LNCaP clone FGC (cell line): ENCODE results near the gene TNXB.
A peak's percentile ranks its signal among the peaks of the same experiment; 100 is the strongest.

Source experiments
- DNase-seq: peaks from one replicate; pipeline ENCODE4 v3.0.0-alpha.2; 2011; ENCODE audit warnings: low read depth
- H3K4me3 ChIP-seq: 2 replicates; pipeline ENCODE4 v1.5.1; 2011; ENCODE audit warnings: mild to moderate bottlenecking, low read depth, low read length, control low read depth
- TF ChIP-seq, protein P1 (sequence below): IDR thresholded peaks from 2 replicates; pipeline ENCODE4 v1.5.1; 2012; ENCODE audit warnings: mild to moderate bottlenecking; ENCODE audit not compliant: control insufficient read depth, insufficient read depth; ENCODE audit errors: extremely low read depth

TNXB gene

DNA sequence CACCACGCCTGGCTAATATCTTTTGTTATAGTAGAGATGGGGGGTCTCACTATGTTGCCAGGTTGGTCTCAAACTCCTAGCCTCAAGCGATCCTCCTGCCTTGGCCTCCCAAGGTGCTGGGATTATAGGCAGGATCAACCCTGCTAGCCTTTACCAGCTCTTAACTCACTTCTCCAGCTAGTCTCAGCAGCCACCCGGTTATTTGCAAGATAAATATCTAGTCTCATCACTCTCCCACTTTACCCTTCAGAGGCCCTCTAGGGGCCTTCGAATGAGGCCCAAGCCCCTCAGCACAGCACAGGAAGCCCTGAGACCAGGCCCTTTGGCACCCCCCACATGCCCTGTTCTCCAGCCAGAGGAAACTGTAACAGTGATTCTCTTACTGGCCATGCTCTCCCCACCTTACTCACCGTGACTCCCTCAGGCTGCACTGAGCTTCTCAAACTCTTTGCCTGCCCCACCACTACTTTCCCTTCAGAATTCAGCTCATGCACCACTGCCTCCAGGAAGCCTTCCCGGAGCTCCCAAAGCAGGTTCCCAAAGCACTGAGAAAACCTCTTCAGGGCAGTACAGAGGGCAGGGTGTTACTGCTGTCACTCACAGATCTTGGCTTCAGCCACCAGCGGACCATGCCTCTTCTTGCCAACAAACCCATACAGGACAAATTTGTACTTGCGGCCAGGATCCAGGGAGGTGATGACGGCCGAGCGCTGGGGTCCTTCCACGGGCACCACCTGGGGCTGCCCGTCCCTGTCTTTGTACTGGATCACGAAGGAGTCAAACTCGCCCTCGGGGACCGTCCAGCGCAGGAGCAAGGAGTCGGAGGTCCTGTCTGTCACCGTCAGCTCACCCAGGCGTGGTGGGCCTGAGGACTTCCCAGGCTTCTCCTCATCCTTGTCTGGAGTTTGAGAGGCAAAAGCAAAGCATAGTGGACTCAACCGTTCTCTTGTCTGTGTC is 25.0 kb downstream of the TNXB start:
- no peak overlapping the region for H3K4me3 ChIP-seq
- TF ChIP-seq, protein P1, sequence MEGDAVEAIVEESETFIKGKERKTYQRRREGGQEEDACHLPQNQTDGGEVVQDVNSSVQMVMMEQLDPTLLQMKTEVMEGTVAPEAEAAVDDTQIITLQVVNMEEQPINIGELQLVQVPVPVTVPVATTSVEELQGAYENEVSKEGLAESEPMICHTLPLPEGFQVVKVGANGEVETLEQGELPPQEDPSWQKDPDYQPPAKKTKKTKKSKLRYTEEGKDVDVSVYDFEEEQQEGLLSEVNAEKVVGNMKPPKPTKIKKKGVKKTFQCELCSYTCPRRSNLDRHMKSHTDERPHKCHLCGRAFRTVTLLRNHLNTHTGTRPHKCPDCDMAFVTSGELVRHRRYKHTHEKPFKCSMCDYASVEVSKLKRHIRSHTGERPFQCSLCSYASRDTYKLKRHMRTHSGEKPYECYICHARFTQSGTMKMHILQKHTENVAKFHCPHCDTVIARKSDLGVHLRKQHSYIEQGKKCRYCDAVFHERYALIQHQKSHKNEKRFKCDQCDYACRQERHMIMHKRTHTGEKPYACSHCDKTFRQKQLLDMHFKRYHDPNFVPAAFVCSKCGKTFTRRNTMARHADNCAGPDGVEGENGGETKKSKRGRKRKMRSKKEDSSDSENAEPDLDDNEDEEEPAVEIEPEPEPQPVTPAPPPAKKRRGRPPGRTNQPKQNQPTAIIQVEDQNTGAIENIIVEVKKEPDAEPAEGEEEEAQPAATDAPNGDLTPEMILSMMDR, result no peak
- DNase-seq, result no peak

DNA sequence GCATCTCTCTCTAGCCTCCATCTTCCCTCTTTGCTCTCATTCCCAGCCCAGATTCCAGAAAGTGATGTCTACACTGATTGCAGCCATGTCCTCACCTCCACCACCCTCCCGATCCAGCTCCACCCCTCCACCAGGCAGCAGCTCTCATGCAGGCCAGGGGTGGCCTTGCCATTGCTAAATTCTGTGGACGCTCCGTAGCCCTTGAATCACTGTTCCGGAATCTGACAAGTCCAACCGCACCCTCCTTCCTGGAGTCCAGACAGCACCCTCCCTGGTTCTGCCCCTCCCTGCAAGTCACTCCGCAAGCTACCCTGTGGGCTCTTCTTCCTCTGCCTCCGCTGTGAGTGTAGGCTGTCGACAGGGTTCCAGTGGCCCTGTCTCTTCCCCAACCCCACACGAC is 26.2 kb downstream of the TNXB start:
- no peak overlapping the region for H3K4me3 ChIP-seq
- TF ChIP-seq, protein P1, result no peak
- no peak for DNase-seq

DNA sequence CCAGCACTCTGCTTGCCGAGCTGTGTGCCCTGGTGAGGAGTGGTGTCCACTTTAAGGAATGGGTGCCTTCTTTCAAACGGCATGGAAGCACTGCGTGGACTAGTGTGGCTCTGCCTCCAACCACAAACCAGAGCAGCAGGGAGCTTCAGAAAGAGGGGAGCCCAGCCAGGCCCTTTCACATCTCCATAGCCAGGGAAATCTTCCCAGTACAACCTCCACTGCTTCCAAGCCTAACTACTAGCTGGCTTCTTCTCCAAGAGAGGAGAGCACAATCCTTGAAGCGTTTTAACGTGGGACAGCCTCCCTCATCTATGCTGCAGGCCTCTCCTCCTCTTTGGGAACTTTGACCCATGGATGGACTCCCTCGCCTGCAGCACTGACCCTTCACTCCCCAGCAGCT is 26.7 kb downstream of the TNXB start:
- no peak overlapping the region for H3K4me3 ChIP-seq
- TF ChIP-seq, protein P1, result no peak
- DNase-seq, result no peak

DNA sequence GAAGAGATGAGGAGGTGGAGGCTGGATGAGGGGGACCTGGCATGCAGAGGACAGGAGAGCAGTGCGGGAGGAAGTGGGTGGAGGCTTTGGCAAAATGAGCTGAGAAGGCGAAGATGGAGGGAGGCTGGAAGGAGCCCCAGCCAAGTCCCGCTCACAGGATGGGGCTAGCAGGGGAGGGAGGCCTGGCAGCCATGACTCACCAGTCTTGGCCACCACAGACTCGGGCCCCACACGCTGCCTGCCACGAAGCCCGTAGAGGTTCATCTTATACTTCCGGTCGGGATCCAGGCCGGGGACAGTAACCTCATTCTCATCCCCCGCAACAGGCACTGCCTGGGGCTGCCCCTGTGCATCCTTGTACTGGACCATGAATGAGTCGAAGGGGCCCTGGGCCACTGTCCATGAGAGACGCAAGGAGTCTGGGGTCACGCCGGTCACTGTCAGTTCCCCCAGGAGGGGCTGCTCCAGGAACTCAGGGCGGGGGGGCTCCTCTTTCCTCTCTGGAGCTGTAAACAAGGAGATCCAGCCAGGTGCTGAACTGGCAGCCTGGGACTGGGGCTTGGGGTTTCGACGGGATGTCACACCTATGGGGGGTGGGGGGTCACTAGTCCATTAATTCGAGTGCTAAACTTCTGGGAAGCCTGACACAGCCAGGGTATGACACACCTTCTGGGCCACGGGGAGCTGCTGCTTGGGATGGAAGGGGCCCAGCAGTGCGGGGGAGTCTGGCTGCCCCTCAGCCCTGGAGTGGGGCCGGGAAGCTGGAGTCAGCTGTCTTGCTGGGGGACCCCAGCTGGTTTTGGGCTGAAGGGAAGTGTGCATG is 27.8 kb downstream of the TNXB start:
- TF ChIP-seq, protein P1, result no peak
- no peak for DNase-seq
- no peak overlapping the region for H3K4me3 ChIP-seq

DNA sequence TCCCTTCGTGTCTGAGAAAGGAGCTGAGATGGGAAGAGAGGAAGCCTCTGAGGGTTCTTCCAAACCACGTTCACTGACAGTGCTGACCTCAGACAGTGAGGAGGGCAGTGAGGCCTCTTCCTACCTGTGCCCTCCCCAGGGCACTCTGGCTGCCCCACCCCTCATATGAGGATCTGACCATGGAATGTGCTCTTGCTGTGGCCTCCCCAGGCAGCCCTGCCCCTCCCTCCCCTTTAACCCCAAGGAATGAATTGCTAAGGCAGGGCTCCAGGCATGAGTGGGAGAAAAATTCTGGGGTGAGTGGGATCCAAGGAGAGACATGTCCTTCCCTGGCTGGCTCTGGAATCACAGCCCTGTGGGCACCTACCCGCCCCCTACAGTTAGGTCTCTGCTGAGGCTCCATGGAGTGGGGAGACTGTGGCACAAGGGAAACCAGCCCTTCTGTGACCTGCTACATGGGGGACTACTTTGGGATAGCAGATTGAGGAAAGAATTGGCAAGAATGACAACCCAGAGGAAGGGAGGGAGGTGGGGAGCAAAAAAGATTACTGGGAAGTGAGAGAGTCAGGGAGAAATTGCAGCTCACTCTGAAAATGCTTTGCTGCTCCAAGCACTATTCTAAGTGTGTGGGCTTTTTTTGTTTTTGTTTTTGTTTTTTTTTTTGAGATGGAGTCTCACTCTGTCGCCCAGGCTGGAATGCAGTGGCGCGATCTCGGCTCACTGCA is 29.4 kb downstream of the TNXB start:
- no peak for DNase-seq
- no peak overlapping the region for H3K4me3 ChIP-seq
- TF ChIP-seq, protein P1, result no peak

DNA sequence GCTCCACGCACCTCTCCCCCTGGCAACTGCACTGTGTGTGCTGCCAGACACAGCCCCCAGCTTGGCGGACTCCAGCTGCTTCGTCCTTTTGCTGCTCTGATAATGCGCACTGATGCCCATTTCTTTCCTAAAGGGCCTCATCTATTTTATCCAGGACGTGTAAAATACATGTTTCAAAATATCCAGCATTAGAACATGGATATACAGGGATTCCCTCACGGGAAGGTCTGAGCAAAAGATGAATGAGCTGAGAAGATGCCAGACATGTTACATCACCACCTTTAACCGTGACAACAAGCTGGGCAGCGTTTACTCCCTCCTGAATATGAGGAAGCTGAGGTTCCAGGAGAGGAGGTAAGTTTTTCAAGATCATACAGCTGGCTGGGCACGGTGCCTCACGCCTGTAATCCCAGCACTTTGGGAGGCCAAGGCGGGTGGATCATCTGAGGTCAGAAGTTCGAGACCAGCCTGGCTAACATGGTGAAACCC is 32.8 kb downstream of the TNXB start:
- no peak overlapping the region for H3K4me3 ChIP-seq
- peak; percentile 35 for DNase-seq
- TF ChIP-seq, protein P1, result no peak
